Measurements from ENCODE around the gene NCKAP1.

- TF ChIP-seq CTCF (IDR thresholded peaks at IDR 0.05) = no peak
- no peak for TF ChIP-seq RCOR1 (IDR thresholded peaks at IDR 0.05; ENCODE audit: low read length)
- no peak for TF ChIP-seq PBX3 (IDR thresholded peaks at IDR 0.05)
- TF ChIP-seq EP300 (IDR thresholded peaks at IDR 0.05; ENCODE audit: borderline replicate concordance in 1 of 2, low read depth in 1 of 2, low read length in 1 of 2) = no peak
- TF ChIP-seq IRF3 (IDR thresholded peaks at IDR 0.05; ENCODE audit: low read depth, low read length) = no peak
- TF ChIP-seq RAD21 (IDR thresholded peaks at IDR 0.05; ENCODE audit: low read length) = no peak
- no peak for TF ChIP-seq REST (IDR thresholded peaks at IDR 0.05; ENCODE audit: low read depth, low read length)
- no peak for TF ChIP-seq YY1 (IDR thresholded peaks at IDR 0.05; ENCODE audit: low read depth)
Observed at GRCh38 chr2:182954789-182955188, 83.5 kb downstream of the NCKAP1 start.

Measured in SK-N-SH (cell line).